ENCODE measurements around the gene RET.

DNA sequence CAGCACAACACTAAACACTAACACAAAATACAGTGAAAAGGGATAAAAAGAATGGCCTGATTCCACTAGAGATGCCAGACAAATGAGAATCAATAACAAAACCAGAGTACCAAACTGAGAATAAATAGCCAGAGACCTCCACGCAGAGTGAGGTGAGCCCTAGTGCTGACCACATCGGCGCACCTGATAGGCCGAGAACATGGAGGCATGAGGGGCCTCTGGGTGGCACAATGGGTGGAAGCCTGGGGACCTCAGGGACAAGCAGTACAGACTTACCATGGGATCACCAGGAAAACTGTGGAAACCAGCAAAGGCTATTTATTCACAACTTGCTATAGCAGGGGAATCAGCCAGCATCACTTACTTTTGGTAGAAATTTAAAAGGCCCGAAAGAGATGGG, 59.6 kb downstream of the RET start:
- TF ChIP-seq POLR2A (IDR thresholded peaks at IDR 0.05) (no peak), CTCF (IDR thresholded peaks at IDR 0.05) (no peak), POLR2AphosphoS5 (IDR thresholded peaks at IDR 0.05) (no peak), EP300 (IDR thresholded peaks at IDR 0.05) (no peak)
